IPS-18a (cell line): Measurements from ENCODE around the gene NCAPH2.
A peak's percentile ranks its signal among the peaks of the same experiment; 100 is the strongest.
"Not testable (repeated sequence)": the region's sequence is repeated elsewhere in the genome, so short reads cannot be mapped to it uniquely, and the experiment has no call there.

ENCODE experiments used
- H3K27ac ChIP-seq: one replicate; pipeline ENCODE4 v1.5.1; 2013; ENCODE audit warnings: low read length
- H3K27me3 ChIP-seq: one replicate; pipeline ENCODE4 v1.6.1; 2013; ENCODE audit warnings: mild to moderate bottlenecking, low read length; ENCODE audit not compliant: control insufficient read depth, insufficient read depth
- H3K36me3 ChIP-seq: one replicate; pipeline ENCODE4 v1.6.1; 2013; ENCODE audit warnings: low read depth, low read length; ENCODE audit not compliant: control insufficient read depth
- H3K4me1 ChIP-seq: one replicate; pipeline ENCODE4 v1.6.1; 2013; ENCODE audit warnings: low read depth, low read length; ENCODE audit not compliant: control insufficient read depth
- H3K4me3 ChIP-seq: one replicate; pipeline ENCODE4 v1.5.1; 2013; ENCODE audit warnings: low read length
- H3K9ac ChIP-seq: one replicate; pipeline ENCODE4 v1.6.1; 2013; ENCODE audit warnings: mild to moderate bottlenecking, low read length, moderate library complexity
- H3K9me3 ChIP-seq: one replicate; pipeline ENCODE4 v1.6.1; 2013; ENCODE audit warnings: low read depth, low read length; ENCODE audit not compliant: control insufficient read depth

The NCAPH2 gene

GRCh38 chr22:50516891-50517290, 8.9 kb downstream of the NCAPH2 start:
- no peak overlapping the region for H3K9ac ChIP-seq
- H3K4me3 ChIP-seq = no peak overlapping the region
- no peak overlapping the region for H3K27ac ChIP-seq
- H3K27me3 ChIP-seq = no peaks in the 10 kb centered on the region
- H3K4me1 ChIP-seq = no peaks in the 10 kb centered on the region
- H3K36me3 ChIP-seq = peaks cover 34% of the 10 kb centered on the region
- H3K9me3 ChIP-seq = no peaks in the 10 kb centered on the region

- Histone ChIP-seq H3K4me3 (no peak overlapping the region), H3K9ac (no peak overlapping the region), H3K27ac (no peak overlapping the region), H3K4me1 (no peaks in the 10 kb centered on the region), H3K9me3 (no peaks in the 10 kb centered on the region), H3K27me3 (no peaks in the 10 kb centered on the region), H3K36me3 (peaks cover 37% of the 10 kb centered on the region)
Measured at GRCh38 chr22:50517495-50518260, 9.7 kb downstream of the NCAPH2 start.

- no peaks in the 10 kb centered on the region for H3K4me1 ChIP-seq
- no peak overlapping the region for H3K4me3 ChIP-seq
- no peak overlapping the region for H3K27ac ChIP-seq
- H3K9ac ChIP-seq = no peak overlapping the region
- peaks cover 45% of the 10 kb centered on the region for H3K36me3 ChIP-seq
- H3K27me3 ChIP-seq = no peaks in the 10 kb centered on the region
- no peaks in the 10 kb centered on the region for H3K9me3 ChIP-seq
Measured at GRCh38 chr22:50518606-50519005, 10.6 kb downstream of the NCAPH2 start.

- H3K9ac ChIP-seq = no peak overlapping the region
- no peaks in the 10 kb centered on the region for H3K4me1 ChIP-seq
- no peaks in the 10 kb centered on the region for H3K27me3 ChIP-seq
- no peak overlapping the region for H3K27ac ChIP-seq
- H3K9me3 ChIP-seq = no peaks in the 10 kb centered on the region
- peaks cover 45% of the 10 kb centered on the region for H3K36me3 ChIP-seq
- no peak overlapping the region for H3K4me3 ChIP-seq
Measured at GRCh38 chr22:50519151-50519550, 11.1 kb downstream of the NCAPH2 start.

- not testable (repeated sequence) for H3K4me1 ChIP-seq, H3K9me3 ChIP-seq, H3K27ac ChIP-seq, H3K4me3 ChIP-seq, H3K27me3 ChIP-seq, H3K9ac ChIP-seq
- H3K36me3 ChIP-seq = peaks cover 45% of the 10 kb centered on the region
Measured at GRCh38 chr22:50520184-50520583, 12.2 kb downstream of the NCAPH2 start.

- Histone ChIP-seq H3K4me3 (no peak overlapping the region), H3K9ac (no peak overlapping the region), H3K9me3 (no peaks in the 10 kb centered on the region), H3K27me3 (no peaks in the 10 kb centered on the region), H3K27ac (no peak overlapping the region), H3K36me3 (peaks cover 45% of the 10 kb centered on the region), H3K4me1 (no peaks in the 10 kb centered on the region)
Measured at GRCh38 chr22:50520826-50521453, 12.9 kb downstream of the NCAPH2 start.

- Histone ChIP-seq H3K4me3 (no peak overlapping the region), H3K9ac (no peak overlapping the region), H3K27ac (no peak overlapping the region), H3K9me3 (no peaks in the 10 kb centered on the region), H3K36me3 (peaks cover 41% of the 10 kb centered on the region), H3K27me3 (peaks cover 3% of the 10 kb centered on the region), H3K4me1 (peaks cover 2% of the 10 kb centered on the region)
Measured at GRCh38 chr22:50521710-50522109, 13.7 kb downstream of the NCAPH2 start.

GRCh38 chr22:50522208-50522805, 14.3 kb downstream of the NCAPH2 start:
- Histone ChIP-seq H3K27me3 (peaks cover 9% of the 10 kb centered on the region), H3K27ac (no peak overlapping the region), H3K4me3 (no peak overlapping the region), H3K9ac (no peak overlapping the region), H3K4me1 (peaks cover 3% of the 10 kb centered on the region), H3K36me3 (peaks cover 40% of the 10 kb centered on the region), H3K9me3 (no peaks in the 10 kb centered on the region)

- no peaks in the 10 kb centered on the region for H3K9me3 ChIP-seq
- peaks cover 3% of the 10 kb centered on the region for H3K4me1 ChIP-seq
- peaks cover 37% of the 10 kb centered on the region for H3K36me3 ChIP-seq
- H3K9ac ChIP-seq = no peak overlapping the region
- H3K27me3 ChIP-seq = peaks cover 15% of the 10 kb centered on the region
- no peak overlapping the region for H3K27ac ChIP-seq
- no peak overlapping the region for H3K4me3 ChIP-seq
Measured at GRCh38 chr22:50522806-50523438, 14.9 kb downstream of the NCAPH2 start.

- Histone ChIP-seq H3K9me3 (no peaks in the 10 kb centered on the region), H3K4me3 (no peak overlapping the region), H3K4me1 (peaks cover 3% of the 10 kb centered on the region), H3K9ac (no peak overlapping the region), H3K27ac (no peak overlapping the region), H3K36me3 (peaks cover 33% of the 10 kb centered on the region), H3K27me3 (peaks cover 20% of the 10 kb centered on the region)
Measured at GRCh38 chr22:50523458-50523805, 15.4 kb downstream of the NCAPH2 start.

- H3K9ac ChIP-seq = no peak overlapping the region
- peaks cover 27% of the 10 kb centered on the region for H3K27me3 ChIP-seq
- peaks cover 3% of the 10 kb centered on the region for H3K4me1 ChIP-seq
- H3K36me3 ChIP-seq = peaks cover 29% of the 10 kb centered on the region
- H3K9me3 ChIP-seq = no peaks in the 10 kb centered on the region
- H3K27ac ChIP-seq = no peak overlapping the region
- peak overlapping the region; percentile 75 for H3K4me3 ChIP-seq
Measured at GRCh38 chr22:50523806-50524675, 16.0 kb downstream of the NCAPH2 start.
